HepG2 (cell line): ENCODE measurements around the gene PLA2G12B. TPM values are rescaled to one million over a fixed set of nuclear protein-coding genes. Genes with fewer than 3 reads are reported as not detected.

Experiments used
- ATAC-seq: fragments of 200-7000 bp; cut with Tn5 transposase; 3 replicates; pipeline ENCODE4 v1.9.1; 2020; ENCODE audit warnings: mild to moderate bottlenecking, moderate library complexity
- BruUV-seq: library from RNA; stranded (reverse); fragments of 400-500 nt; replicated peaks from 2 replicates; lab custom pipeline; 2021; lab: Mats Ljungman, UMichigan
- CTCF ChIA-PET: fragments of 300-600 bp; formaldehyde crosslinking; extraction: SDS; loops from one replicate; lab custom pipeline; 2021; ENCODE audit warnings: low total read pairs, inconsistent platforms, low intra/inter-chr PET ratio; lab: Yijun Ruan, JAX
- POLR2A ChIA-PET: fragments of 350-600 bp; sonication (Branson Sonifier 250); formaldehyde crosslinking; loops from one replicate; lab custom pipeline; 2020; ENCODE audit warnings: antibody characterized with exemption, inconsistent platforms; lab: Yijun Ruan, JAX
- DNase-seq: peaks from one replicate; pipeline ENCODE4 v3.0.0-alpha.2; 2015; ENCODE audit warnings: low spot score
- FAIRE-seq: peaks from 3 replicates; lab custom pipeline; 2011; peaks lifted over from hg19 to GRCh38; lab: Jason Lieb, UNC
- H2AFZ ChIP-seq: one replicate; pipeline ENCODE4 v1.6.1; 2011; ENCODE audit warnings: low read length, inconsistent platforms
- H3K27ac ChIP-seq: fragments of 300-600 bp; 3 replicates; pipeline ENCODE4 v1.8.0; 2011; ENCODE audit warnings: mixed run types, mild to moderate bottlenecking, mixed read lengths, low read length, inconsistent platforms; ENCODE audit not compliant: insufficient read depth; ENCODE audit errors: extremely low read length
- H3K27me3 ChIP-seq, 2 experiments: fragments of 200-600 bp in 1 of 2; 2 replicates in 1 of 2; 3 replicates in 1 of 2; pipeline versions ENCODE4 v1.6.0 to v1.8.0; 2011; ENCODE audit warnings: low read length in 2 of 2, mild to moderate bottlenecking in 2 of 2, moderate library complexity in 2 of 2, inconsistent platforms in 1 of 2; ENCODE audit not compliant: insufficient read depth in 2 of 2, control insufficient read depth in 1 of 2
- H3K36me3 ChIP-seq, 2 experiments: fragments of 200-600 bp in 1 of 2; replicated peaks in 1 of 2; 2 replicates in 1 of 2; 3 replicates in 1 of 2; pipeline versions ENCODE4 v1.5.1 to v1.8.0; 2011; ENCODE audit warnings: low read length in 2 of 2, inconsistent platforms in 1 of 2; ENCODE audit not compliant: insufficient read depth in 2 of 2, control insufficient read depth in 1 of 2
- H3K4me1 ChIP-seq: 2 replicates; pipeline ENCODE4 v1.5.1; 2012; ENCODE audit warnings: low read length, inconsistent platforms; ENCODE audit not compliant: insufficient read depth
- H3K4me2 ChIP-seq: 2 replicates; pipeline ENCODE4 v1.6.0; 2011; ENCODE audit warnings: low read depth, low read length, inconsistent platforms
- H3K4me3 ChIP-seq, 3 experiments: fragments of 200-600 bp in 1 of 3; sonication (generic), shearing (Covaris generic) in 1 of 3; replicated peaks in 1 of 3; 2 replicates each; pipeline ENCODE4 v1.5.1; 2011 to 2016; ENCODE audit warnings: low read length in 3 of 3, inconsistent platforms in 2 of 3, low read depth in 2 of 3, mild to moderate bottlenecking in 2 of 3, control low read depth in 1 of 3, mixed read lengths in 1 of 3; ENCODE audit not compliant: insufficient read depth in 1 of 3
- H3K79me2 ChIP-seq: one replicate; pipeline ENCODE4 v1.6.1; 2011; ENCODE audit warnings: low read length, inconsistent platforms; ENCODE audit not compliant: insufficient read depth
- H3K9ac ChIP-seq: 2 replicates; pipeline ENCODE4 v1.6.0; 2011; ENCODE audit warnings: mild to moderate bottlenecking, low read depth, low read length, inconsistent platforms; ENCODE audit not compliant: insufficient read depth
- H3K9me3 ChIP-seq: 2 replicates; pipeline ENCODE4 v1.5.1; 2012; ENCODE audit warnings: mild to moderate bottlenecking, low read length
- H4K20me1 ChIP-seq: 2 replicates; pipeline ENCODE4 v1.6.0; 2011; ENCODE audit warnings: inconsistent platforms, mild to moderate bottlenecking, low read length, moderate library complexity; ENCODE audit not compliant: insufficient read depth
- ATF7 ChIP-seq, 2 experiments: fragments of 450-650 bp in 1 of 2; sonication (generic) in 1 of 2; formaldehyde crosslinking in 1 of 2; IDR thresholded peaks; 2 replicates each; pipeline versions ENCODE4 v1.4.0 to v1.6.1; 2016 to 2020; ENCODE audit warnings: antibody characterized with exemption in 1 of 2, mild to moderate bottlenecking in 1 of 2, missing genetic modification reagents in 1 of 2
- CREB1 ChIP-seq, 2 experiments: fragments of 450-650 bp in 1 of 2; IDR thresholded peaks; 2 replicates each; pipeline ENCODE4 v1.6.1; 2016 to 2017; ENCODE audit warnings: control low read depth in 1 of 2, mild to moderate bottlenecking in 1 of 2, missing compliant biosample characterization in 1 of 2, missing genetic modification characterization in 1 of 2
- IKZF4 ChIP-seq: sonication (generic); formaldehyde crosslinking; IDR thresholded peaks from 2 replicates; pipeline ENCODE4 v1.5.1; 2020; ENCODE audit warnings: borderline replicate concordance, mild to moderate bottlenecking, low read depth, missing genetic modification reagents; ENCODE audit errors: not compliant biosample characterization
- NR2C2 ChIP-seq: sonication (generic); formaldehyde crosslinking; IDR thresholded peaks from 2 replicates; pipeline ENCODE4 v1.4.0; 2020; ENCODE audit warnings: missing genetic modification reagents, mild to moderate bottlenecking, moderate library complexity, borderline replicate concordance
- POLR2AphosphoS5 ChIP-seq: IDR thresholded peaks from 2 replicates; pipeline ENCODE4 v1.6.1; 2012; ENCODE audit warnings: low read depth, low read length
- THRA ChIP-seq: sonication (generic); formaldehyde crosslinking; IDR thresholded peaks from 2 replicates; pipeline ENCODE4 v1.4.0; 2020; ENCODE audit warnings: missing genetic modification reagents, borderline replicate concordance
- WIZ ChIP-seq: sonication (generic); formaldehyde crosslinking; IDR thresholded peaks from 2 replicates; pipeline ENCODE4 v1.5.1; 2020; ENCODE audit warnings: mild to moderate bottlenecking, missing genetic modification reagents
- ZHX2 ChIP-seq, 2 experiments: sonication (generic) in 1 of 2; formaldehyde crosslinking in 1 of 2; IDR thresholded peaks; 2 replicates each; pipeline versions ENCODE4 v1.6.1 to v1.9.0; 2014 to 2022; ENCODE audit warnings: antibody characterized with exemption in 1 of 2, borderline replicate concordance in 1 of 2, inconsistent platforms in 1 of 2, low read depth in 1 of 2, missing genetic modification reagents in 1 of 2
- ZSCAN20 ChIP-seq: sonication (generic); formaldehyde crosslinking; IDR thresholded peaks from 2 replicates; pipeline ENCODE4 v1.4.0; 2020; ENCODE audit warnings: missing genetic modification reagents, mild to moderate bottlenecking, borderline replicate concordance
- WGBS: methylation state at CpG from one replicate; pipeline ENCODE4 v1.1.6; 2017; ENCODE audit warnings: low lambda C conversion rate; 5-methylcytosine and 5-hydroxymethylcytosine counted together
- in situ Hi-C: cut with HindIII; loops from 2 replicates; pipeline ENCODE4 v1.10.0; 2017; ENCODE audit warnings: low pct_unique_long_range_greater_than_20kb; ENCODE audit not compliant: extremely low pct_ligation_motif_present
- intact Hi-C: fragments of 100-400 bp; cut with micrococcal nuclease; formaldehyde crosslinking; loops from one replicate; pipeline ENCODE4 v1.10.0; 2022; ENCODE audit not compliant: unreplicated experiment
- polyA plus RNA-seq, 8 experiments: library from polyadenylated mRNA; depleted of rRNA in 3 of 8; stranded (reverse) in 7 of 8; unstranded in 1 of 8; fragments of >200 nt; fragmentation: Illumina TruSeq in 4 of 8; extraction: Trizol in 4 of 8; gene quantifications; 2 replicates each; pipeline versions ENCODE4 v1.2.1 to v1.2.3, GENCODE V29; 2011 to 2016; ENCODE audit warnings: low read depth in 4 of 8, missing spikeins in 1 of 8, mixed read lengths in 1 of 8; ENCODE audit not compliant: insufficient read depth in 1 of 8
- total RNA-seq, 5 experiments: library from RNA; depleted of rRNA; stranded (reverse); fragments of >200 nt; fragmentation: Illumina TruSeq; extraction: Trizol; gene quantifications; 2 replicates each; pipeline ENCODE4 v1.2.3, GENCODE V29; 2016; ENCODE audit warnings: low read depth in 1 of 5

Gene PLA2G12B
- total and polyA plus RNA-seq, 2 of the 13 experiments (the other 11 are each of a cell fraction or from before 2014, with no cell fraction given) = 7.7 to 38.0 TPM

GRCh38 chr10:72951760-72952159 is 2.8 kb downstream of the PLA2G12B start:
- ATAC-seq (no peak), FAIRE-seq (no peak), DNase-seq (no peak)
- in situ Hi-C loops = no loop called here
- Histone ChIP-seq H3K27ac (no peak overlapping the region), H3K79me2 (peaks cover 12% of the 10 kb centered on the region), H3K4me1 (peaks cover 36% of the 10 kb centered on the region), H3K4me3 (no peak overlapping the region), H2AFZ (no peak overlapping the region), H3K9me3 (no peaks in the 10 kb centered on the region), H3K9ac (no peak overlapping the region), H4K20me1 (no peaks in the 10 kb centered on the region), H3K27me3 (no peaks in the 10 kb centered on the region), H3K36me3 (no peaks in the 10 kb centered on the region), H3K4me2 (no peak overlapping the region)
- intact Hi-C loops = no loop called here
- BruUV-seq = no TSS peak
- ChIA-PET CTCF (no interaction called here), POLR2A (no interaction called here)
- TF ChIP-seq ATF7 (IDR thresholded peaks at IDR 0.05) = peak; percentile 94
- TF ChIP-seq ATF7 (CRISPR knock-in tag; IDR thresholded peaks at IDR 0.05) = no peak
- peak; percentile 78 for TF ChIP-seq CREB1 (IDR thresholded peaks at IDR 0.05)
- TF ChIP-seq CREB1 (CRISPR knock-in tag; IDR thresholded peaks at IDR 0.05) = no peak
- no peak for TF ChIP-seq ZSCAN20
- no peak for TF ChIP-seq THRA (CRISPR knock-in tag)
- no peak for TF ChIP-seq IKZF4 (CRISPR knock-in tag)
- TF ChIP-seq WIZ (CRISPR knock-in tag) = no peak
- no peak for TF ChIP-seq ZHX2 (IDR thresholded peaks at IDR 0.05; ENCODE audit: low read depth)
- no peak for TF ChIP-seq ZHX2 (CRISPR knock-in tag; IDR thresholded peaks at IDR 0.05; ENCODE audit: borderline replicate concordance)
- no peak for TF ChIP-seq NR2C2
- no peak for TF ChIP-seq POLR2AphosphoS5
- 90% methylated on average over 3 of the region's 3 CpGs for WGBS
